BLaER1 (cell line): ENCODE data around the gene PRR14.

Experiments
- H3K27ac ChIP-seq: shearing (Covaris generic); formaldehyde crosslinking; 2 replicates; pipeline ENCODE4 v1.8.1; 2022
- H3K27me3 ChIP-seq: shearing (Covaris generic); formaldehyde crosslinking; 2 replicates; pipeline ENCODE4 v1.8.1; 2022
- H3K36me3 ChIP-seq: shearing (Covaris generic); formaldehyde crosslinking; 2 replicates; pipeline ENCODE4 v1.8.1; 2022
- H3K4me1 ChIP-seq: shearing (Covaris generic); formaldehyde crosslinking; 2 replicates; pipeline ENCODE4 v1.8.1; 2022
- H3K4me2 ChIP-seq: shearing (Covaris generic); formaldehyde crosslinking; 2 replicates; pipeline ENCODE4 v1.8.1; 2022
- H3K4me3 ChIP-seq: shearing (Covaris generic); formaldehyde crosslinking; 2 replicates; pipeline ENCODE4 v1.8.1; 2022
- H3K9ac ChIP-seq: shearing (Covaris generic); formaldehyde crosslinking; 2 replicates; pipeline ENCODE4 v1.8.1; 2022
- H3K9me3 ChIP-seq: shearing (Covaris generic); formaldehyde crosslinking; 2 replicates; pipeline ENCODE4 v1.8.1; 2022
- H4K20me1 ChIP-seq: shearing (Covaris generic); formaldehyde crosslinking; 2 replicates; pipeline ENCODE4 v1.8.1; 2022
- Cebpa-rat ChIP-seq: shearing (Covaris generic); IDR thresholded peaks from 2 replicates; pipeline ENCODE4 v1.8.1; 2022

Gene PRR14

DNA sequence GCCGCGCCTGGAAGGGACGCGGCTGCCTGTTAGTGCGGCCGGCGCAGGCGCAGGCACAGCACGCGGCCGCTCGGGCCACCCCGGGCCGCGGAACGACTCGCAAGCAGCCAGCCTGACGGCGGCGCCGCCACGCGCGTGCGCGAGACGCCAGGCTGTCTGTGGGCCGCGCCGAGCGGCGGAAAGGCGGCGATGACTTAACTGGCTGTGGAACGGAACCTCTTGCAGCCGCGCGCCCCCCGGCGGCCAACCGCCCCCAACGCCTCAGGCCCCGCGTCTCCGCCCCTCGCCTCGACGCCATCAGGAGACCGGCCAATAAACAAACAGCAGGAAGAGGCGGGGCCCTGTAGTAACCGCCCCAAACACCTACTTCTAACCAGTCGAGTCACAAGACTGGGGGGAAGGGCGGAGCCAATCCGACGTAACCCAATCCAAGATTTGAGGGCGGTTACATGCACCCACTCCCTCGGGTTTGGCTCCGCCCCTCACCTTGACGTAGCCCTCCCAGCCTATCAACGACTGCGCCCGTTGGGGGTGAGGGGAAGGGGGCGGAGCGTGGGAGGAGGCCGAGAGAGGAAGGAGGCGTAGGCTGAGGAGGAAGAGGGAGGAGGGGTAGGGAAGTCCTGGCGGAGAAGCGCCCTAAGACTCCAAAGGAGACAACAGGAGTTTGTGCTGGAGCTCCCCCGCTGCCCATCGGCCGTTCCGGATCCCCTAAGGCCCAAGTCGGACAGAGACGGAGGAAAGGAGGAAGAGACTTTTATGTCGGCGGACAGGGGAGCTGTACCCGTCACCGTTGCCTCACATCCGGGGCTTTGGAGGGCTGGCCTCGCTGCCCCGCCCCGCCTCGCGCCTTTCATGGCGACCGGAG, 7.3 kb downstream of the PRR14 start, which contains the start of gene FBRS:
Gene FBRS (plus strand): TSS at position 566 of the 865 bp plus-strand sequence. CDS start 1,088 bp downstream, outside the sequence.
- Histone ChIP-seq H3K27ac (peak within 1 kb of the TSS; percentile 97), H3K4me3 (peak within 1 kb of the TSS; percentile 93), H3K4me1 (peaks cover 40% of the 10 kb centered on the region), H3K9me3 (no peaks in the 10 kb centered on the region), H4K20me1 (peaks cover 39% of the 10 kb centered on the region), H3K9ac (peak within 1 kb of the TSS; percentile 94), H3K4me2 (peak within 1 kb of the TSS; percentile 92), H3K27me3 (no peaks in the 10 kb centered on the region), H3K36me3 (peaks cover 52% of the 10 kb centered on the region)
- TF ChIP-seq Cebpa-rat = no peak

DNA sequence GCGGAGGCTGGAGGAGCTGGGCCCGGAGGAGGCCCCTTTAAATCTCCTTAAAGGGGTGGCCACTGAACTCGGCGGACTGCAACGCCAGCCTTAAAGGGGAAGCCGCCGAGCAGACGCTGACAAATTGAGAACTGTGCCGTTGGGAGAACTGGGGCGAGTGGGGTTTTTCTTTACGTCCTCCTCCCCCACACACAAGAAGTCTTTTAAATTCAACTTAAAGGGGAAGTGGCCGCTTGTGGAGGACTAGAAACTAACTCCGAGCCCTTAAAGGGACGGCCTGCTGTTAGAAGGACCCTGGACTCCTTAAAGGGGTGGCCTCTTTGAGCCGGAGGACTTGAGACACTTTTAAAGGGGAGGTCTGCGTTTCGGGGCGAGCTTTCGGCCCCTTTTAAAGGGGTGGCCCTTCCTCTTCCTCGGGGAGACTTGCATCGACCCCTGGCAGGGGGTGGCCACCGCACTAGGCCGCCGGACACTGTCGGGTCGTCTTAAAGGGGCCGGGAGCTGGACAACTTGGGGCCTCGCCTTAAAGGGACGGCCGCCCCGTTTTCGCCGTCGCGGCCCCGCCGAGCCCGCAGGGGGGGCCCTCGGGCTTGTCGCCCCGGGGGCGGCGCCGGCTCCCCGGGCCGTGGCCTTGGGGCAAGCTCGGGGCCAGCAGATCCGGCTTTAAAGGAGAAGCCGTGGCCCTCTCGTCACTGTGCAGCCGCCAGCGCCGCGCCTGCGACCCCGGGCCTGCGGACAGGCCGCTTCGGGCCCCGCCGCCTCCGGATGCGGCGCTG, 8.2 kb downstream of the PRR14 start:
- Histone ChIP-seq H3K27ac (peak overlapping the region; percentile 97), H3K36me3 (peaks cover 52% of the 10 kb centered on the region), H3K9ac (peak overlapping the region; percentile 94), H3K4me3 (peak overlapping the region; percentile 93), H3K4me2 (peak overlapping the region; percentile 88), H3K27me3 (no peaks in the 10 kb centered on the region), H3K9me3 (no peaks in the 10 kb centered on the region), H4K20me1 (peaks cover 47% of the 10 kb centered on the region), H3K4me1 (peaks cover 46% of the 10 kb centered on the region)
- TF ChIP-seq Cebpa-rat = no peak

DNA sequence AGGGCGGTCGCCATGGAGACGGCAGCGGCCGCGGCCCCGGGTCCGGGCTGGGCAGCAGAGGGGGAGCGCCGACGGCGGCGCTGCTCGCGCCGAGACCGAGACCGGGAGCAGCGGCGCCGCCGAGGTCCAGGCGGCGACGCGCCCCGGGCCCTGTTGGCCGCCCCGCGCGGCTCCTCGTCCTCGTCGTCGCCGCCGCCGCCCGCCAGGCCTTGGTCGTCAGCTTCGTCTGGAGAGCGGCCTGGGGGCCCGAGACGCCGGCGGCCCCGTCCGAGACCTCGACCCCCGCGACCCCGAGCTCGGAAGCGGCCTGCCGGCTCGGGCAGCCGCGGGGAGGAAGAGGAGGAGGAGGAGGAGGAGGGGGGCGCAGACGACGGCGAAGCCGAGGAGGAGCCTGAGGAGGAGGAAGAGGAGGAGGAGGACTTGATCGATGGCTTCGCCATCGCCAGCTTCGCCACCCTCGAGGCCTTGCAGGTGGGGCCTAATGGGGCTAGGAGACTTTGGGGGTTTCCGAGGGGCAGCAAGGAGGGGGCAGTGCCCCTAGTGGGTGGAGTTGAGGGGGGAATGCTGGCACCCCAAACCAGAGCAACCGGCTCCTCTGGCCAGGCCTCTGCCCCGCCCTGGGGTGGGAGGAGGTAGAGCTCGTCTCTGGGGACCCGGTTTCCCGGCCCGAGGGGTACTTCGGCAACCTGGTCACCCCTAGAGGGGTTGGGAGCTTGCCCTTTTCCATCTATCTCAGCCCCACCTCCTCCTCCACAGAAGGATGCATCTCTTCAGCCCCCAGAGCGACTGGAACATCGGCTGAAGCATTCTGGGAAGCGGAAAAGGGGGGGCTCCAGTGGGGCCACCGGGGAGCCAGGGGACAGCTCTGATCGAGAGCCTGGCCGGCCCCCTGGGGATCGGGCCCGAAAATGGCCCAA, 9.0 kb downstream of the PRR14 start:
- Histone ChIP-seq H3K27me3 (no peaks in the 10 kb centered on the region), H3K4me2 (peak overlapping the region; percentile 88), H3K9ac (peak overlapping the region; percentile 94), H3K9me3 (no peaks in the 10 kb centered on the region), H3K4me3 (peak overlapping the region; percentile 93), H3K27ac (peak overlapping the region; percentile 97), H4K20me1 (peaks cover 54% of the 10 kb centered on the region), H3K4me1 (peaks cover 46% of the 10 kb centered on the region), H3K36me3 (peaks cover 51% of the 10 kb centered on the region)
- TF ChIP-seq Cebpa-rat = no peak

DNA sequence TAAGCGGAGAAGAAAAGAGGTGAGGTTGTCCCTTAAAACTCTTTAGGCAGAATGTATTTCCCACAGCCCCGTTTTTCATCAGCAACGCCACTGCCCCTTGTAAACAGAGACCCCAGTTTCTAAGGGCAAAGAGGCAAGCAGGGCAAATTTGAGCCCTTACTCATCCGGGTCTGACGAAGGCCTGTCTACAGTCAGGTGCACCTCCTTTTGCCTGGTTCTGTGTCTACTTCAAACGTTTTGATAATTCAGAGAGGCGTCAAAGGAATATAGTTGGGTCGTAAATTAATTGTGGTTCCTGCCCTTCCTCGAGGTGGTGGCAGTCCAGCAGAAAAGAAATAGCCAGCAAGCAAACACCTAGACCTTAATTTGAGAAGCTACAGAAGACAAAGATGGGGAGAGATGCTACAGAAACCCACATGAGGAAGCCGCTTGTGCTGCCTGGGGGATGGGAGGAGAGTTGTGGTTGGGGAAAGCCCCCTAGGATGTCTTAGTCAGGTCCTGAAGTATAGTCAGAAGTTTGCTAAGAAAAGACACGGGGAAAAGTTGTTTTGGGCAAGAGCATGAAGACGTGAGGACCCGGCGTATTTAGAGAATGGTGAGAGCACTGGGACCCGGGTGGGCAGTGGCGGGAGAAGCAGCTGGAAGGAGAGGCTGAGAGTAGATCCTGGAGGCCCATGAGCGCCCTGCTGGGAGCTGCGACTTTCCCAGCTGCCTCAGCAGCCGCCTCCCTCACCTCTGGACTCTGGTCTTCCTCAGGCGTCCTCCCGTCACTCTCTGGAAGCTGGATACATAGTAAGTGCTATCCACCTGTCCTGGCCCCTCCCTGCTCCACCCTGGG, 9.9 kb downstream of the PRR14 start:
- Histone ChIP-seq H3K9ac (peak overlapping the region; percentile 94), H3K4me1 (peaks cover 46% of the 10 kb centered on the region), H3K36me3 (peaks cover 51% of the 10 kb centered on the region), H4K20me1 (peaks cover 63% of the 10 kb centered on the region), H3K4me3 (peak overlapping the region; percentile 93), H3K27me3 (no peaks in the 10 kb centered on the region), H3K27ac (peak overlapping the region; percentile 97), H3K4me2 (peak overlapping the region; percentile 88), H3K9me3 (no peaks in the 10 kb centered on the region)
- no peak for TF ChIP-seq Cebpa-rat

DNA sequence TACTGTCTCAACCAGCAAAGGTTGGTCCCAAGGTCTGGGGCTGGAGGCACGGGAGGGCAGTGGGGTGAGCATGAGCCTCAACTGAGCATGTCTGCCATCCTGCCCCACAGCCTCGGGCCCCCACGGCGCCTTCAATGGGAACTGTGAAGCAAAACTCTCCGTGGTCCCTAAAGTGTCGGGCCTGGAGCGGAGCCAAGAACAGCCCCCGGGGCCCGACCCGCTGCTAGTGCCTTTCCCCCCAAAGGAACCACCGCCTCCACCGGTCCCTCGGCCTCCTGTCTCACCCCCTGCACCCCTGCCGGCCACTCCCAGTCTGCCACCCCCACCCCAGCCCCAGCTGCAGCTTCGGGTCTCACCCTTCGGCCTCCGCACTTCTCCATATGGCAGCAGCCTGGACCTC, 11.7 kb downstream of the PRR14 start:
- Histone ChIP-seq H3K27ac (no peak overlapping the region), H3K27me3 (no peaks in the 10 kb centered on the region), H3K9ac (peak overlapping the region; percentile 94), H3K4me2 (peak overlapping the region; percentile 88; the same call in 1 of the 2 replicates), H4K20me1 (peaks cover 81% of the 10 kb centered on the region), H3K4me1 (peaks cover 37% of the 10 kb centered on the region), H3K36me3 (peaks cover 63% of the 10 kb centered on the region), H3K4me3 (no peak overlapping the region), H3K9me3 (no peaks in the 10 kb centered on the region)
- no peak for TF ChIP-seq Cebpa-rat

DNA sequence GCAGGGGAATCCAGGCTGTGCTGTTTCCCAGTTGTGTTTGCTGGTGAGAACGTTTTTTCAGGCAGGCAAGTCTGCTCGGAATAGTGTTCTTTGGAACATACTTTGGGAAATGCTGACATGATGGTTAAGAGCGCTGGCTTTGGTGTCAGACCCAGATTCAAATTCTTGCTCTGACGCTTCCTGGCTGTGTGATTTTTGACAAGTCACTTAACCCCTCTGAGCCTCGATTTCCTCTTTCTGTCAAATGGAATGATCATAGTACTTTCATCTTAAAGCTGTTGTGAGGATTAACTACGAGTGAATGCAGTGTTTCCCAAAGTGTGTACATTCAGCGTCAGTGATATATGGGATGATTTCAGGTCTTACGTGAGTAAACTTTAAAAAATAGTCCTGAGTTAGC, 12.3 kb downstream of the PRR14 start:
- Histone ChIP-seq H3K27ac (no peak overlapping the region), H3K9ac (peak overlapping the region; percentile 37; the same call in 1 of the 2 replicates), H4K20me1 (peaks cover 87% of the 10 kb centered on the region)

DNA sequence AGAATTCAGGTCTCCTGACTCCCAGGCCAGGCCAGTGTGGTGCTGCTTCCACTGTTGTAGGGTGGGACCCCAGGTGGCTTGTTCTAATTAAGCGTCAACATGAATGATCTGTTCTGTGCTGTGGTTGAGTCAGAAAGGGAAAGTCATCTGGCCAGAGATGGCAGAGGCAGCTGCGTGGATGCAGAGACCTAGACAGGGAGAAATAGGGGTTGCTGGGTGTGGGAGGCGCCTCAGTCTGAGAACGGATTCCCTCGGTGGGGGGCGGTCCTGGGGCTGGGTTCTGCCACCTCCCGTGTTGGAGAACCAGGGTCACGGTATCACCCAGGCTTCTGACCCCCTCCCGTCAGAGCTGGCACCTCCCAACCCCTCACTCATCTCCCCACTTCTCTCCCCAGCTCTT, 13.1 kb downstream of the PRR14 start:
- Histone ChIP-seq H3K9me3 (no peaks in the 10 kb centered on the region), H3K27me3 (no peaks in the 10 kb centered on the region), H4K20me1 (peaks cover 93% of the 10 kb centered on the region), H3K36me3 (peaks cover 76% of the 10 kb centered on the region), H3K4me2 (no peak overlapping the region), H3K4me3 (no peak overlapping the region), H3K9ac (peak overlapping the region; percentile 37; the same call in 1 of the 2 replicates), H3K4me1 (peaks cover 35% of the 10 kb centered on the region), H3K27ac (no peak overlapping the region)
- no peak for TF ChIP-seq Cebpa-rat

More for the DNA sequence above, 12.3 kb downstream of the PRR14 start:
- no peak for TF ChIP-seq Cebpa-rat
- no peak overlapping the region for H3K4me3 ChIP-seq
- H3K4me2 ChIP-seq = 0 out of 2 replicates have a peak overlapping the region, but pooled peaks have one; percentile 20
- no peaks in the 10 kb centered on the region for H3K9me3 ChIP-seq
- H3K27me3 ChIP-seq = no peaks in the 10 kb centered on the region
- H3K4me1 ChIP-seq = peaks cover 35% of the 10 kb centered on the region
- peaks cover 69% of the 10 kb centered on the region for H3K36me3 ChIP-seq

DNA sequence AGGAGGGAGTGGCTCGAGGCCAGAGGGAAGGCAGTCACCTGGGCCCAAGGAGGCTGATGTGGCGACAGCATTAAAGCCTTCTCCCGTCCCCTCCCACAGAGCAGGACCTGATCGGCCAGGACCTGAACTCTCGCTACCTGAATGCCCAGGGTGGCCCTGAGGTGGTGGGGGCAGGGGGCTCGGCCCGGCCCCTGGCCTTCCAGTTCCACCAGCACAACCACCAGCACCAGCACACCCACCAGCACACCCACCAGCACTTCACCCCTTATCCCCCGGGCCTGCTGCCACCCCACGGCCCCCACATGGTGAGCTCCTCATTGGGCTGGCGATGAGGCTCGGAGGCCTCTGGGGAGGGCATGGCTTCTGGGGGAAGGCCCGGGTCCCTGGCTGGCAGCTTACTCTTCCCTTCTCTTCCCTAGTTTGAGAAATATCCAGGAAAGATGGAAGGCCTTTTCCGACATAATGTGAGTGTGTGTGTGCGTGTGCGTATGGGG, 13.9 kb downstream of the PRR14 start:
- TF ChIP-seq Cebpa-rat = no peak
- Histone ChIP-seq H3K27ac (no peak overlapping the region), H3K4me3 (no peak overlapping the region), H3K9me3 (no peaks in the 10 kb centered on the region), H3K4me2 (no peak overlapping the region), H3K27me3 (no peaks in the 10 kb centered on the region), H4K20me1 (peaks cover 95% of the 10 kb centered on the region), H3K9ac (no peak overlapping the region), H3K36me3 (peaks cover 85% of the 10 kb centered on the region), H3K4me1 (peaks cover 35% of the 10 kb centered on the region)
